ENCODE data around the gene FYB1.

The FYB1 gene

GRCh38 chr5:39203275-39203922 is 16.0 kb downstream of the FYB1 start:
- DNase-seq: no peak

- no peak for DNase-seq
Observed at GRCh38 chr5:39202597-39203274, 16.6 kb downstream of the FYB1 start.

GRCh38 chr5:39201781-39202596 is 17.4 kb downstream of the FYB1 start:
- DNase-seq: no peak

- DNase-seq: no peak
Observed at GRCh38 chr5:39201160-39201780, 18.1 kb downstream of the FYB1 start.

GRCh38 chr5:39200081-39200480 is 19.3 kb downstream of the FYB1 start:
- no peak for DNase-seq

- DNase-seq: no peak
Observed at GRCh38 chr5:39199335-39199734, 20.0 kb downstream of the FYB1 start.

- DNase-seq: no peak
Observed at GRCh38 chr5:39198127-39198526, 21.2 kb downstream of the FYB1 start.

- no peak for DNase-seq
Observed at GRCh38 chr5:39197556-39197955, 21.8 kb downstream of the FYB1 start.

- no peak for DNase-seq
Observed at GRCh38 chr5:39195198-39195826, 24.1 kb downstream of the FYB1 start.

GRCh38 chr5:39194466-39195136 is 24.8 kb downstream of the FYB1 start:
- no peak for DNase-seq

- no peak for DNase-seq
Observed at GRCh38 chr5:39193553-39194465, 25.6 kb downstream of the FYB1 start.

GRCh38 chr5:39192450-39193160 is 26.8 kb downstream of the FYB1 start:
- DNase-seq: no peak

- DNase-seq: no peak
Observed at GRCh38 chr5:39191216-39191615, 28.1 kb downstream of the FYB1 start.

GRCh38 chr5:39190311-39191102 is 28.9 kb downstream of the FYB1 start:
- DNase-seq: no peak

- DNase-seq: no peak
Observed at GRCh38 chr5:39189292-39189955, 29.9 kb downstream of the FYB1 start.

GRCh38 chr5:39187831-39188731 is 31.3 kb downstream of the FYB1 start:
- no peak for DNase-seq

- DNase-seq: no peak
Observed at GRCh38 chr5:39186722-39187539, 32.4 kb downstream of the FYB1 start.

Measured in GOT3 (cell line).